SK-N-SH (cell line): ENCODE data around the gene TSHZ3. TPM values are rescaled to one million over a fixed set of nuclear protein-coding genes. Genes with fewer than 3 reads are reported as not detected.

Experiments
- CTCF ChIA-PET: fragments of 300-600, 350-600 bp; formaldehyde crosslinking; extraction: SDS; loops from one replicate; lab custom pipeline; 2021; lab: Yijun Ruan, JAX
- POLR2A ChIA-PET: fragments of 350-600 bp; sonication (Branson Sonifier 250); formaldehyde crosslinking; extraction: SDS; loops from one replicate; lab custom pipeline; 2020; ENCODE audit warnings: antibody characterized with exemption, inconsistent platforms; lab: Yijun Ruan, JAX
- DNase-seq: peaks from one replicate; pipeline ENCODE4 v3.0.0; 2012
- H2AFZ ChIP-seq: fragments of 200-600 bp; sonication (generic); 2 replicates; pipeline ENCODE4 v1.8.1; 2016; ENCODE audit warnings: antibody characterized with exemption, mild to moderate bottlenecking, low read depth
- H3F3A ChIP-seq: fragments of 200-600 bp; sonication (generic); replicated peaks from 2 replicates; pipeline ENCODE3; 2016; ENCODE audit warnings: antibody characterized with exemption, mild to moderate bottlenecking; ENCODE audit not compliant: insufficient read depth
- H3K27ac ChIP-seq, 2 experiments: fragments of 200-500 bp in 1 of 2; fragments of 200-600 bp in 1 of 2; sonication (Bioruptor generic) in 1 of 2; sonication (generic), shearing (Covaris generic) in 1 of 2; 2 replicates each; pipeline versions ENCODE4 v1.5.1 to v1.6.1; 2014 to 2016; ENCODE audit warnings: low read depth in 2 of 2, inconsistent platforms in 1 of 2, low read length in 1 of 2, mild to moderate bottlenecking in 1 of 2, mixed read lengths in 1 of 2
- H3K27me3 ChIP-seq: fragments of 200-600 bp; sonication (generic), shearing (Covaris generic); 2 replicates; pipeline ENCODE4 v1.6.1; 2016; ENCODE audit warnings: mixed run types; ENCODE audit not compliant: insufficient read depth
- H3K36me3 ChIP-seq, 2 experiments: fragments of 200-500 bp in 1 of 2; fragments of 200-600 bp in 1 of 2; sonication (Bioruptor generic) in 1 of 2; sonication (generic) in 1 of 2; replicated peaks in 1 of 2; 2 replicates each; pipeline versions ENCODE3 to v1.5.1; 2014 to 2016; ENCODE audit warnings: low read length in 1 of 2, mild to moderate bottlenecking in 1 of 2; ENCODE audit not compliant: insufficient read depth in 2 of 2, control insufficient read depth in 1 of 2
- H3K4me1 ChIP-seq, 2 experiments: fragments of 200-500 bp in 1 of 2; fragments of 200-600 bp in 1 of 2; sonication (Bioruptor generic) in 1 of 2; sonication (generic), shearing (Covaris generic) in 1 of 2; 2 replicates each; pipeline versions ENCODE4 v1.5.1 to v1.6.1; 2014 to 2016; ENCODE audit warnings: low read depth in 1 of 2, low read length in 1 of 2, mixed run types in 1 of 2; ENCODE audit not compliant: insufficient read depth in 2 of 2, control insufficient read depth in 1 of 2
- H3K4me2 ChIP-seq: fragments of 200-600 bp; sonication (generic), shearing (Covaris generic); 2 replicates; pipeline ENCODE4 v1.6.1; 2017; ENCODE audit warnings: mixed run types
- H3K4me3 ChIP-seq, 2 experiments: fragments of 200-500 bp in 1 of 2; fragments of 200-600 bp in 1 of 2; sonication (Bioruptor generic) in 1 of 2; sonication (generic), shearing (Covaris generic) in 1 of 2; 2 replicates each; pipeline versions ENCODE4 v1.5.1 to v1.8.1; 2014 to 2016; ENCODE audit warnings: low read depth in 2 of 2, inconsistent platforms in 1 of 2, low read length in 1 of 2, mild to moderate bottlenecking in 1 of 2, mixed read lengths in 1 of 2, moderate library complexity in 1 of 2
- H3K79me2 ChIP-seq: fragments of 200-600 bp; sonication (generic); 2 replicates; pipeline ENCODE4 v1.8.1; 2017; ENCODE audit warnings: mild to moderate bottlenecking; ENCODE audit not compliant: insufficient read depth
- H3K9ac ChIP-seq: fragments of 200-600 bp; sonication (generic); 2 replicates; pipeline ENCODE4 v1.6.1; 2017; ENCODE audit warnings: mixed run types
- H3K9me2 ChIP-seq: fragments of 200-600 bp; sonication (generic); 2 replicates; pipeline ENCODE4 v1.6.1; 2017; ENCODE audit warnings: mixed run types
- H3K9me3 ChIP-seq: fragments of 200-600 bp; sonication (generic); 2 replicates; pipeline ENCODE4 v1.6.1; 2017; ENCODE audit warnings: mixed run types, mild to moderate bottlenecking, moderate library complexity
- H4K20me1 ChIP-seq: fragments of 200-600 bp; sonication (generic); 2 replicates; pipeline ENCODE4 v1.6.1; 2017; ENCODE audit warnings: mild to moderate bottlenecking, mixed run types; ENCODE audit not compliant: insufficient read depth
- CHD2 ChIP-seq: fragments of 150-350 bp; IDR thresholded peaks from 2 replicates; pipeline ENCODE4 v1.6.1; 2018; ENCODE audit warnings: low read length; ENCODE audit not compliant: partially characterized antibody
- ELF1 ChIP-seq: IDR thresholded peaks from 2 replicates; pipeline ENCODE4 v1.4.0; 2012
- FOSL2 ChIP-seq: IDR thresholded peaks from 2 replicates; pipeline ENCODE4 v1.4.0; 2012; ENCODE audit warnings: low read depth, mild to moderate bottlenecking, moderate library complexity, borderline replicate concordance
- GATA2 ChIP-seq: sonication (generic); formaldehyde crosslinking; IDR thresholded peaks from 2 replicates; pipeline ENCODE4 v1.5.0; 2020; ENCODE audit warnings: mild to moderate bottlenecking, missing genetic modification reagents
- JUND ChIP-seq: IDR thresholded peaks from 2 replicates; pipeline ENCODE4 v1.4.0; 2012
- MAX ChIP-seq: IDR thresholded peaks from 2 replicates; pipeline ENCODE4 v1.4.0; 2012; ENCODE audit warnings: low read depth
- RAD21 ChIP-seq: IDR thresholded peaks from 2 replicates; pipeline ENCODE4 v1.6.1; 2012; ENCODE audit warnings: mild to moderate bottlenecking, low read length
- RCOR1 ChIP-seq: fragments of 150-350 bp; IDR thresholded peaks from 2 replicates; pipeline ENCODE4 v1.6.1; 2017; ENCODE audit warnings: antibody characterized with exemption, low read length
- SIN3A ChIP-seq: IDR thresholded peaks from 2 replicates; pipeline ENCODE4 v1.6.1; 2012; ENCODE audit warnings: low read depth, mild to moderate bottlenecking, low read length, moderate library complexity, borderline replicate concordance
- YY1 ChIP-seq: IDR thresholded peaks from 2 replicates; pipeline ENCODE4 v1.4.0; 2012; ENCODE audit warnings: low read depth, mild to moderate bottlenecking
- WGBS: methylation state at CpG from one replicate; pipeline ENCODE4 v1.1.6; 2017; ENCODE audit warnings: low lambda C conversion rate; 5-methylcytosine and 5-hydroxymethylcytosine counted together
- polyA plus RNA-seq, 3 experiments: library from polyadenylated mRNA; depleted of rRNA; stranded (reverse); fragments of >200 nt; gene quantifications; 2 replicates each; pipeline ENCODE4 v1.2.3, GENCODE V29; 2012
- TF ChIP-seq, protein P1 (sequence below): fragments of 200-600 bp; sonication (generic); IDR thresholded peaks from 2 replicates; pipeline ENCODE4 v1.6.1; 2017; ENCODE audit warnings: antibody characterized with exemption, mild to moderate bottlenecking, moderate library complexity
- TF ChIP-seq, protein P2 (sequence below): IDR thresholded peaks from 2 replicates; pipeline ENCODE4 v1.4.0; 2012; ENCODE audit warnings: low read depth, borderline replicate concordance
- TF ChIP-seq, protein P3 (sequence below): IDR thresholded peaks from 2 replicates; pipeline ENCODE4 v1.4.0; 2012; ENCODE audit warnings: low read depth, borderline replicate concordance

The TSHZ3 gene
- polyA plus RNA-seq, 1 of the 3 experiments (the other 2 are of a cell fraction) = 3.3 TPM

- TF ChIP-seq, protein P1, sequence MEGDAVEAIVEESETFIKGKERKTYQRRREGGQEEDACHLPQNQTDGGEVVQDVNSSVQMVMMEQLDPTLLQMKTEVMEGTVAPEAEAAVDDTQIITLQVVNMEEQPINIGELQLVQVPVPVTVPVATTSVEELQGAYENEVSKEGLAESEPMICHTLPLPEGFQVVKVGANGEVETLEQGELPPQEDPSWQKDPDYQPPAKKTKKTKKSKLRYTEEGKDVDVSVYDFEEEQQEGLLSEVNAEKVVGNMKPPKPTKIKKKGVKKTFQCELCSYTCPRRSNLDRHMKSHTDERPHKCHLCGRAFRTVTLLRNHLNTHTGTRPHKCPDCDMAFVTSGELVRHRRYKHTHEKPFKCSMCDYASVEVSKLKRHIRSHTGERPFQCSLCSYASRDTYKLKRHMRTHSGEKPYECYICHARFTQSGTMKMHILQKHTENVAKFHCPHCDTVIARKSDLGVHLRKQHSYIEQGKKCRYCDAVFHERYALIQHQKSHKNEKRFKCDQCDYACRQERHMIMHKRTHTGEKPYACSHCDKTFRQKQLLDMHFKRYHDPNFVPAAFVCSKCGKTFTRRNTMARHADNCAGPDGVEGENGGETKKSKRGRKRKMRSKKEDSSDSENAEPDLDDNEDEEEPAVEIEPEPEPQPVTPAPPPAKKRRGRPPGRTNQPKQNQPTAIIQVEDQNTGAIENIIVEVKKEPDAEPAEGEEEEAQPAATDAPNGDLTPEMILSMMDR = no peak
- TF ChIP-seq FOSL2 = no peak
- TF ChIP-seq, protein P2, sequence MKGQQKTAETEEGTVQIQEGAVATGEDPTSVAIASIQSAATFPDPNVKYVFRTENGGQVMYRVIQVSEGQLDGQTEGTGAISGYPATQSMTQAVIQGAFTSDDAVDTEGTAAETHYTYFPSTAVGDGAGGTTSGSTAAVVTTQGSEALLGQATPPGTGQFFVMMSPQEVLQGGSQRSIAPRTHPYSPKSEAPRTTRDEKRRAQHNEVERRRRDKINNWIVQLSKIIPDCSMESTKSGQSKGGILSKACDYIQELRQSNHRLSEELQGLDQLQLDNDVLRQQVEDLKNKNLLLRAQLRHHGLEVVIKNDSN = no peak
These were observed 23.1 kb upstream of the TSHZ3 start (continued) for GRCh38 chr19:31372246-31372781.

- no peak for DNase-seq
- Histone ChIP-seq H3K79me2 (no peaks in the 10 kb centered on the region), H3K9ac (no peak overlapping the region), H3K9me3 (no peaks in the 10 kb centered on the region), H4K20me1 (no peaks in the 10 kb centered on the region), H2AFZ (no peak overlapping the region), H3K4me2 (no peak overlapping the region), H3K9me2 (no peaks in the 10 kb centered on the region), H3F3A (no peaks in the 10 kb centered on the region), H3K27ac (no peak overlapping the region), H3K36me3 (no peaks in the 10 kb centered on the region), H3K4me1 (peaks cover 0 to 6% of the 10 kb centered on the region in 2 experiments; a peak in 1 of 4 replicates), H3K4me3 (no peak overlapping the region), H3K27me3 (no peaks in the 10 kb centered on the region)
- POLR2A ChIA-PET = no interaction called here
- TF ChIP-seq, protein P1 = no peak
- no peak for TF ChIP-seq JUND
- TF ChIP-seq YY1 = no peak
- 45% methylated on average over 5 of the region's 5 CpGs for WGBS
- CTCF ChIA-PET = no interaction called here
These were observed 21.0 kb upstream of the TSHZ3 start for GRCh38 chr19:31370216-31370615.

GRCh38 chr19:31364963-31365362, 15.7 kb upstream of the TSHZ3 start:
- POLR2A ChIA-PET = no interaction called here
- Histone ChIP-seq H3K9me3 (no peaks in the 10 kb centered on the region), H3K36me3 (no peaks in the 10 kb centered on the region), H3K27me3 (no peaks in the 10 kb centered on the region), H3K79me2 (no peaks in the 10 kb centered on the region; the same call in 1 of the 2 replicates), H3F3A (peaks cover 3% of the 10 kb centered on the region), H3K27ac (no peak overlapping the region), H3K4me1 (peaks cover 0 to 6% of the 10 kb centered on the region in 2 experiments; a peak in 1 of 4 replicates), H3K9me2 (no peaks in the 10 kb centered on the region), H3K4me3 (no peak overlapping the region), H2AFZ (no peak overlapping the region), H3K4me2 (no peak overlapping the region), H4K20me1 (no peaks in the 10 kb centered on the region), H3K9ac (no peak overlapping the region)
- TF ChIP-seq YY1 (no peak), ELF1 (no peak), RAD21 (no peak), RCOR1 (no peak), JUND (no peak), MAX (no peak), CHD2 (no peak), SIN3A (no peak), GATA2 (CRISPR knock-in tag) (no peak)
- TF ChIP-seq, protein P2 = no peak
- TF ChIP-seq, protein P3, sequence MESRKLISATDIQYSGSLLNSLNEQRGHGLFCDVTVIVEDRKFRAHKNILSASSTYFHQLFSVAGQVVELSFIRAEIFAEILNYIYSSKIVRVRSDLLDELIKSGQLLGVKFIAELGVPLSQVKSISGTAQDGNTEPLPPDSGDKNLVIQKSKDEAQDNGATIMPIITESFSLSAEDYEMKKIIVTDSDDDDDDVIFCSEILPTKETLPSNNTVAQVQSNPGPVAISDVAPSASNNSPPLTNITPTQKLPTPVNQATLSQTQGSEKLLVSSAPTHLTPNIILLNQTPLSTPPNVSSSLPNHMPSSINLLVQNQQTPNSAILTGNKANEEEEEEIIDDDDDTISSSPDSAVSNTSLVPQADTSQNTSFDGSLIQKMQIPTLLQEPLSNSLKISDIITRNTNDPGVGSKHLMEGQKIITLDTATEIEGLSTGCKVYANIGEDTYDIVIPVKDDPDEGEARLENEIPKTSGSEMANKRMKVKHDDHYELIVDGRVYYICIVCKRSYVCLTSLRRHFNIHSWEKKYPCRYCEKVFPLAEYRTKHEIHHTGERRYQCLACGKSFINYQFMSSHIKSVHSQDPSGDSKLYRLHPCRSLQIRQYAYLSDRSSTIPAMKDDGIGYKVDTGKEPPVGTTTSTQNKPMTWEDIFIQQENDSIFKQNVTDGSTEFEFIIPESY = no peak
- CTCF ChIA-PET = interaction anchor here (1.2 to 1.9 kb wide), 3 partner anchors 11 to 859 kb away, joined by 3 to 6 read pairs (median 4); no protein-coding TSS in a partner anchor
- 52% methylated on average over 3 of the region's 3 CpGs for WGBS
- no peak for DNase-seq
